C4-2B (cell line): ENCODE measurements around the gene KLRK1.
"Not testable (repeated sequence)": the region's sequence is repeated elsewhere in the genome, so short reads cannot be mapped to it uniquely, and the experiment has no call there.

ENCODE experiments used
- H3K27ac ChIP-seq: fragments of 450-650 bp; 2 replicates; pipeline ENCODE4 v1.5.1; 2017
- CTCF ChIP-seq: fragments of 450-650 bp; conservative IDR thresholded peaks from 2 replicates; pipeline ENCODE4 v1.5.1; 2017; ENCODE audit warnings: mild to moderate bottlenecking
- ZFX ChIP-seq: fragments of 450-650 bp; IDR thresholded peaks from 2 replicates; pipeline ENCODE4 v1.6.1; 2017

KLRK1 gene

GRCh38 chr12:10393291-10393690, 3.5 kb upstream of the KLRK1 start:
- H3K27ac ChIP-seq = no peak overlapping the region
- no peak for TF ChIP-seq ZFX
- TF ChIP-seq CTCF = no peak

GRCh38 chr12:10392394-10392930, 2.6 kb upstream of the KLRK1 start:
- no peak overlapping the region for H3K27ac ChIP-seq
- TF ChIP-seq CTCF (no peak), ZFX (no peak)

- not testable (repeated sequence) for H3K27ac ChIP-seq
These were observed 1.1 kb upstream of the KLRK1 start for GRCh38 chr12:10390991-10391390.

DNA sequence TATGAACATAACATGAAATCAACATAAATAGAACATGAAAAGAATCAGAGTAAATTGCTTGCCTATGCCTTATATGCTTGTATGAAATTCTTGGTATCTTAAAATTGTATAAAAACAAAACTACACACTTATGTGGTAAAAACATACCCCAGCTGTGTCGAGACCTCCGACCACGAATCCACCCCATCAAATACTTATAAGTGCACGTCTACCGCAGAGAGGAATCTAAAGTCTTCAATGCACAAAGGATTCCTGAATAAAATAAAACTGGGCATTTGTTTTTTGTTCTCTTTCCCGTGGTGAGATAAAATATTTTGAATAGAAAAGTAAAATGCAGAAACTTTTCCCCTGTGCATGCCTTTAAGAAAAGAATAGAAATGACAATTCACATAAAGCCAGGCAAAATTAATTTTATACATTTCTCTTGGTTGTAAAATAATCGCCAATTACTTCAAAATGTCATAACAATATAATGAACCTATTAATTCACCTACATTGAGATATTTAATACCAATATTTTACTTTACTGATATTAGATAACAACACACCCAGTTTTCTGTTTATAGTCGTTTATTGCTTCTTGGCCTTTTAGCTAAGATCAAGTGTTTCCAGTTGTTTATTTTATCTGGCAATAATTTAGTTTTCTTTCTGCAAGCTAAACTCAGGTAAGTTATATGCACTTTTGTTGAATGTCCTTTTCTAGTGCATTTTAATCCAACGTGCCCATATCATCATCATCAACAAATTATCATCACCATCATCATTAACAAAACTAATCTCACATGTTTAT, 1.0 kb downstream of the KLRK1 start:
- no peak overlapping the region for H3K27ac ChIP-seq
- TF ChIP-seq CTCF (no peak), ZFX (no peak)

GRCh38 chr12:10387498-10387897, 2.3 kb downstream of the KLRK1 start:
- not testable (repeated sequence) for H3K27ac ChIP-seq

- TF ChIP-seq ZFX = no peak
- TF ChIP-seq CTCF = no peak
- H3K27ac ChIP-seq = no peak overlapping the region
These were observed 3.0 kb downstream of the KLRK1 start for GRCh38 chr12:10386857-10387256.

- H3K27ac ChIP-seq = no peak overlapping the region
- no peak for TF ChIP-seq CTCF
- TF ChIP-seq ZFX = no peak
These were observed 4.7 kb downstream of the KLRK1 start for GRCh38 chr12:10385166-10385613.

- H3K27ac ChIP-seq = no peak overlapping the region
- TF ChIP-seq ZFX (no peak), CTCF (no peak)
These were observed 5.7 kb downstream of the KLRK1 start for GRCh38 chr12:10384191-10384590.
